Nephron (organoid): ENCODE results near the gene CORO2B.
"Not testable (repeated sequence)": the region's sequence is repeated elsewhere in the genome, so short reads cannot be mapped to it uniquely, and the experiment has no call there.

ENCODE experiments used
- H3K27ac Mint-ChIP-seq, 3 experiments: 2 replicates each; pipeline ENCODE4 v1.8.0; 2020; ENCODE audit warnings: mixed read lengths in 3 of 3, mild to moderate bottlenecking in 2 of 3, moderate library complexity in 1 of 3
- H3K27me3 Mint-ChIP-seq: 2 replicates; pipeline ENCODE4 v1.8.0; 2021; ENCODE audit warnings: low read depth, mild to moderate bottlenecking, moderate library complexity, mixed read lengths
- H3K36me3 Mint-ChIP-seq: 2 replicates; pipeline ENCODE4 v1.8.0; 2020; ENCODE audit warnings: low read depth, mixed read lengths
- H3K4me1 Mint-ChIP-seq: 2 replicates; pipeline ENCODE4 v1.8.0; 2020; ENCODE audit warnings: mixed read lengths
- H3K4me3 Mint-ChIP-seq, 3 experiments: 2 replicates each; pipeline ENCODE4 v1.8.0; 2020; ENCODE audit warnings: mild to moderate bottlenecking in 3 of 3, mixed read lengths in 3 of 3, moderate library complexity in 2 of 3
- H3K9me3 Mint-ChIP-seq: 2 replicates; pipeline ENCODE4 v1.8.0; 2020; ENCODE audit warnings: mixed read lengths
- TF ChIP-seq, protein P1 (sequence below), 3 experiments: fragments of 200-600 bp; sonication (generic); IDR thresholded peaks; one replicate each; pipeline ENCODE4 v1.5.0; 2021; ENCODE audit warnings: antibody characterized with exemption in 3 of 3; ENCODE audit not compliant: unreplicated experiment in 3 of 3

The CORO2B gene

DNA sequence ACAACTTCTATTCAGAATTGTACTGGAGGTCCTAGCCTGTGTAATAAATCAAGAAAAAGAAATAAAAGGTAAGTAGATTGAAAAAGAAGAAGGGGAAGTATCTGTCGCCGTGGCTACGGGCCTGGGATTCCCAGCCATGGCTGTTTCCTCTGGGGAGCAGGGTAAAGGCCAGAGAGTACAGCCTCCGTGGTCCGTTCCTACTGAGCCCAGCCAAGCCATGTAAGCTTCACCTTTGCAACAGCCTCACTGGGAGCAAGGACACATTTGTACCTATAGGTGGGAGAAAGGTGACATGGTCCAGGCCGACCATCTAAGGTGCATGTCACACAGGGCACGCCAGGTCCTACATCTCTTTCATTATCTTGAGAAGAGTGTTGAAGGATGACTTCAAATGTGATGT is 170.6 kb downstream of the CORO2B start:
- H3K4me1 Mint-ChIP-seq: peaks cover 4% of the 10 kb centered on the region
- TF ChIP-seq, protein P1, sequence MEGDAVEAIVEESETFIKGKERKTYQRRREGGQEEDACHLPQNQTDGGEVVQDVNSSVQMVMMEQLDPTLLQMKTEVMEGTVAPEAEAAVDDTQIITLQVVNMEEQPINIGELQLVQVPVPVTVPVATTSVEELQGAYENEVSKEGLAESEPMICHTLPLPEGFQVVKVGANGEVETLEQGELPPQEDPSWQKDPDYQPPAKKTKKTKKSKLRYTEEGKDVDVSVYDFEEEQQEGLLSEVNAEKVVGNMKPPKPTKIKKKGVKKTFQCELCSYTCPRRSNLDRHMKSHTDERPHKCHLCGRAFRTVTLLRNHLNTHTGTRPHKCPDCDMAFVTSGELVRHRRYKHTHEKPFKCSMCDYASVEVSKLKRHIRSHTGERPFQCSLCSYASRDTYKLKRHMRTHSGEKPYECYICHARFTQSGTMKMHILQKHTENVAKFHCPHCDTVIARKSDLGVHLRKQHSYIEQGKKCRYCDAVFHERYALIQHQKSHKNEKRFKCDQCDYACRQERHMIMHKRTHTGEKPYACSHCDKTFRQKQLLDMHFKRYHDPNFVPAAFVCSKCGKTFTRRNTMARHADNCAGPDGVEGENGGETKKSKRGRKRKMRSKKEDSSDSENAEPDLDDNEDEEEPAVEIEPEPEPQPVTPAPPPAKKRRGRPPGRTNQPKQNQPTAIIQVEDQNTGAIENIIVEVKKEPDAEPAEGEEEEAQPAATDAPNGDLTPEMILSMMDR (IDR thresholded peaks at IDR 0.05; ENCODE audit: unreplicated experiment in 3 of 3): no peak
- H3K9me3 Mint-ChIP-seq: peaks cover 8% of the 10 kb centered on the region
- H3K27me3 Mint-ChIP-seq: no peaks in the 10 kb centered on the region
- H3K4me3 Mint-ChIP-seq: no peak overlapping the region
- no peaks in the 10 kb centered on the region for H3K36me3 Mint-ChIP-seq
- H3K27ac Mint-ChIP-seq: no peak overlapping the region

DNA sequence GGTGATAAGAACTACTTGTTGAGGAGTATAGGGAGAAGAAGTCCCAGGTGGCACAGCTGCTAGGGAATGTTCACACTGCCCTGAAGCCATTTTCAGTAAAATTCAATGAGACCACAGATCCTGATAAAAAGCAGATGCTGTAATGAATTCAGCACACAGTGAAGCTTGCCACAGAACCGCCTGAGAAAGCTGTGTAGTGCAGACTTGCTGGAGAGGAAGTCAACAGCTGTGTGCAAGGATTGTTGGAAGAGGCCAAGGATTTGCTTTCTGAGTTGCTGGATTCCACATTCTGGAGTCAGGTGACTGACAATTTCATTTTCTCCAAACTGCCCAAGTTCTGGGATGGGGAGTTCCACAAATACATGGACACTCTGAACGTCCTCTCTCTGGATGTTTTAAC is 171.0 kb downstream of the CORO2B start:
- no peak overlapping the region for H3K4me3 Mint-ChIP-seq
- peaks cover 4% of the 10 kb centered on the region for H3K4me1 Mint-ChIP-seq
- peaks cover 8% of the 10 kb centered on the region for H3K9me3 Mint-ChIP-seq
- TF ChIP-seq, protein P1 (IDR thresholded peaks at IDR 0.05; ENCODE audit: unreplicated experiment in 3 of 3): no peak
- H3K27me3 Mint-ChIP-seq: peaks cover 1% of the 10 kb centered on the region
- H3K27ac Mint-ChIP-seq: no peak overlapping the region
- no peaks in the 10 kb centered on the region for H3K36me3 Mint-ChIP-seq

DNA sequence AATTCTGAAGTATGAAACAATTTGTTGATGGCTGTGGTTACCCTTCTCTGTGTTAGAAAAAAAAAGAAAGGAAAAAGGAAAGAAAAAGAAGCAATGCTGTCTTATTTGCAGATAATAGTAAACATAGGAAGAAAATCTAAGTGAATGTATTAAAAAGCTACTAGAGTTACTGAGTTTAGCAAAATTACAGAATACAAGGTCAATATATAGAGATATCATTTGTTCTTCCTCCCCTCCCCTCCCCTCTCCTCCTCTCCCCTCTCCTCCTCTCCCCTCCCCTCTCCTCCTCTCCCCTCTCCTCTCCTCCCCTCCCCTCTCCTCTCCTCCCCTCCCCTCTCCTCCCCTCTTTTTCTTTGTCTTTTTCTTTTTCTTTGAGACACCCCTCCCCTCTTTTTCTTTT is 172.8 kb downstream of the CORO2B start:
- Mint-ChIP-seq H3K27ac (no peak overlapping the region), H3K4me3 (no peak overlapping the region), H3K27me3 (peaks cover 7% of the 10 kb centered on the region), H3K9me3 (peaks cover 8% of the 10 kb centered on the region), H3K4me1 (peaks cover 4% of the 10 kb centered on the region), H3K36me3 (no peaks in the 10 kb centered on the region)
- TF ChIP-seq, protein P1 (IDR thresholded peaks at IDR 0.05; ENCODE audit: unreplicated experiment in 3 of 3): no peak

DNA sequence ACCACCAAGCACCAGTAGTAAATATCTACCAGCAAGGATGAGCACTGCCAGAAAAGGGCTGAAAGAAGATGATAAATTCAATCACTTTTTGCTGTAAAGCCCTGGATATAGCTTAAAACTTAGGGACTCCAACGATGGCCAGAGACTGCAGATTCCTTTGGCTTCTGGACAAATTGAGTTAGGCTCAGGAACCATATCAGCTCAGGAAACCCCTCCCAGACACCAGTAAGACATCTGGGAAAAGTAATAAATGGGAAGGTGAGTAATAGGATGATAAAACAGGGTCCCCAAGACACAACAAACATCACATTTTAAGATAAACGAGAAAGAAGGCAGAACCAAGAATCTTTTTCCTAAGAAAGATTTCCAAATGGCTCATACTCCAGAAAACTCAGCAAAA is 176.9 kb downstream of the CORO2B start:
- TF ChIP-seq, protein P1 (IDR thresholded peaks at IDR 0.05; ENCODE audit: unreplicated experiment in 3 of 3): no peak
- no peaks in the 10 kb centered on the region for H3K36me3 Mint-ChIP-seq
- peaks cover 7% of the 10 kb centered on the region for H3K27me3 Mint-ChIP-seq
- H3K4me3 Mint-ChIP-seq: no peak overlapping the region
- H3K27ac Mint-ChIP-seq: no peak overlapping the region
- H3K9me3 Mint-ChIP-seq: no peaks in the 10 kb centered on the region
- no peaks in the 10 kb centered on the region for H3K4me1 Mint-ChIP-seq

DNA sequence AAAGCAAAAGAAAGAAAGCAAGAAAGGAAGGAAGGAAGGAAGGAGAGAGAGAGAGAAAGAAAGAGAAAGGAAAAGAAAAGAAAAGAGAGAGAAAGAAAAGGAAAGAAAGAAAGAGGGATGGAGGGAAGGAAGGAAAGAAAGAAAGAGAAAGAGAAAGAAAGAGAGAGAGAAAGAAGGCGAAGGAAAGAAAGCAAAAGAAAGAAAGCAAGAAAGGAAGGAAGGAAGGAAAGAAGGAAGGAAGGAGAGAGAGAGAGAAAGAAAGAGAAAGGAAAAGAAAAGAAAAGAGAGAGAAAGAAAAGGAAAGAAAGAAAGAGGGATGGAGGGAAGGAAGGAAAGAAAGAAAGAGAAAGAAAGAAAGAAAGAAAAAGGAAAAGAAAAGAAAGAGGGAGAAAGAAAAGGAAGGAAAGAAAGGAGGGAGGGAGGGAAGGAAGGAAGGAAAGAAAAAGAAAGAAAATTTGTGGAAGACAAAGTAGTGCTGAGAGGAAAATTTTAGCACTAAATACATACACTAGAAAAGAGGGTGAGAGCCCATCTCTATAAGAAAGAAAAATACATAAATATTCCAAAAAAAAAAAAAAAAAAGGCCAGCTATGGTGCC is 181.3 kb downstream of the CORO2B start:
- H3K4me3 Mint-ChIP-seq, H3K27ac Mint-ChIP-seq, H3K36me3 Mint-ChIP-seq, H3K9me3 Mint-ChIP-seq, H3K4me1 Mint-ChIP-seq: not testable (repeated sequence)
- peaks cover 12% of the 10 kb centered on the region for H3K27me3 Mint-ChIP-seq

DNA sequence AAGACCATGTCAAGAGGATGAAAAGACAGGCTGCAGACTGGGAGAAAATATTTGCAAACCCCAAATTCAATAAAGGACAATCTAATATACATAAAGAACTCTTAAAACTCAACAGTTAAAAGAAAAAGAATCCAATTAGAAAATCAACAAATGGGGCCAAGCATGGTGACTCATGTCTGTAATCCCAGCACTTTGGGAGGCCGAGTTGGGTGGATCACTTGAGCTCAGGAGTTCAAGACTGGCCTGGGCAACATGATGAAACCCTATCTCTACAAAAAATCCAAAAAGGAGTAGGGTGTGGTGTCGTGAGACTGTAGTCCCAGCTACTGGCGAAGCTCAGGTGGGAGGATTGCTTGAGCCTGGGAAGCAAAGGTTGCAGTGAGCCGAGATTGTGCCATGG is 184.3 kb downstream of the CORO2B start:
- Mint-ChIP-seq H3K9me3 (no peaks in the 10 kb centered on the region), H3K36me3 (no peaks in the 10 kb centered on the region), H3K27me3 (peaks cover 9% of the 10 kb centered on the region), H3K4me3 (no peak overlapping the region), H3K4me1 (no peaks in the 10 kb centered on the region), H3K27ac (no peak overlapping the region)
- TF ChIP-seq, protein P1 (IDR thresholded peaks at IDR 0.05; ENCODE audit: unreplicated experiment in 3 of 3): no peak
